Measurements from ENCODE around the gene PTCH2. TPM values are rescaled to one million over a fixed set of nuclear protein-coding genes. Genes with fewer than 3 reads are reported as not detected.

The PTCH2 gene
- total and polyA plus RNA-seq, 2 donors (not counting 1 experiment from before 2014, with no cell fraction given): 1.3 to 1.7 TPM

GRCh38 chr1:44822981-44823451 lies 20.0 kb downstream of the PTCH2 start:
- DNase-seq (no peak), ATAC-seq (ENCODE audit: low read depth) (no peak)
- Mint-ChIP-seq H3K4me1 (peaks cover 25% of the 10 kb centered on the region), H3K4me3 (no peak overlapping the region), H3K27me3 (no peaks in the 10 kb centered on the region), H3K27ac (peak overlapping the region; percentile 26), H3K9me3 (ENCODE audit: insufficient read depth) (no peaks in the 10 kb centered on the region)
- Histone ChIP-seq H3K9me3 (ENCODE audit: control extremely low read depth in 1 of 3, control insufficient read depth in 2 of 3, insufficient read depth in 1 of 3, low read length in 2 of 3) (peaks cover 0 to 4% (median 0%) of the 10 kb centered on the region in 3 donors), H3K79me2 (ENCODE audit: control insufficient read depth, insufficient read depth, low read length) (no peaks in the 10 kb centered on the region), H3K27me3 (replicated peaks in 1 of 4; ENCODE audit: control extremely low read depth in 1 of 4, control insufficient read depth in 3 of 4, insufficient read depth in 4 of 4, low read length in 3 of 4) (no peaks in the 10 kb centered on the region), H3K36me3 (replicated peaks in 1 of 2; ENCODE audit: control extremely low read depth in 1 of 2, control insufficient read depth in 1 of 2, extremely low read depth in 1 of 2, insufficient read depth in 2 of 2, low read length in 1 of 2) (no peaks in the 10 kb centered on the region), H2AFZ (ENCODE audit: insufficient read depth, low read depth, low read length, poor library complexity, severe bottlenecking) (no peak overlapping the region), H3K4me3 (ENCODE audit: control extremely low read depth in 1 of 5, extremely low read depth in 1 of 5, insufficient read depth in 1 of 5, low read depth in 2 of 5, low read length in 4 of 5) (no peak overlapping the region), H3K4me2 (replicated peaks; ENCODE audit: low read depth, low read length, poor library complexity, severe bottlenecking) (no peak overlapping the region), H3K9ac (ENCODE audit: low read length) (no peak overlapping the region), H3K4me1 (ENCODE audit: control insufficient read depth in 2 of 2, insufficient read depth in 2 of 2, low read length in 2 of 2) (peaks cover 13 to 20% of the 10 kb centered on the region in 2 donors), H3K27ac (ENCODE audit: low read length in 2 of 2) (no peak overlapping the region), H4K20me1 (ENCODE audit: control insufficient read depth, insufficient read depth, low read length, poor library complexity, severe bottlenecking) (no peaks in the 10 kb centered on the region)
- WGBS (ENCODE audit: insufficient coverage): 97% methylated on average over 14 of the region's 15 CpGs
- intact Hi-C loops (cut with micrococcal nuclease): no loop called here
- ChIA-PET CTCF (interaction anchor here (0.6 to 6.7 kb wide), 4 partner anchors 13 to 550 kb away, joined by 3 to 70 read pairs (median 3); partner anchors contain the start of gene PLK3), POLR2A (interaction anchor here (0.8 to 1.6 kb wide), 3 partner anchors 8 to 36 kb away, joined by 3 to 5 read pairs (median 3); no protein-coding TSS in a partner anchor)
- TF ChIP-seq CTCF (IDR thresholded peaks at IDR 0.05): no peak
- TF ChIP-seq EZH2 (IDR thresholded peaks at IDR 0.05; ENCODE audit: borderline replicate concordance, insufficient read depth, low read depth, low read length, poor library complexity, severe bottlenecking): no peak

- ATAC-seq (ENCODE audit: low read depth): no peak
- Histone ChIP-seq H3K4me2 (replicated peaks; ENCODE audit: low read depth, low read length, poor library complexity, severe bottlenecking) (no peak overlapping the region), H3K79me2 (ENCODE audit: control insufficient read depth, insufficient read depth, low read length) (no peaks in the 10 kb centered on the region), H3K27ac (ENCODE audit: low read length in 2 of 2) (no peak overlapping the region), H3K4me3 (ENCODE audit: control extremely low read depth in 1 of 5, extremely low read depth in 1 of 5, insufficient read depth in 1 of 5, low read depth in 2 of 5, low read length in 4 of 5) (no peak overlapping the region), H3K36me3 (replicated peaks in 1 of 2; ENCODE audit: control extremely low read depth in 1 of 2, control insufficient read depth in 1 of 2, extremely low read depth in 1 of 2, insufficient read depth in 2 of 2, low read length in 1 of 2) (no peaks in the 10 kb centered on the region), H3K4me1 (ENCODE audit: control insufficient read depth in 2 of 2, insufficient read depth in 2 of 2, low read length in 2 of 2) (peaks cover 13 to 20% of the 10 kb centered on the region in 2 donors), H3K9me3 (ENCODE audit: control extremely low read depth in 1 of 3, control insufficient read depth in 2 of 3, insufficient read depth in 1 of 3, low read length in 2 of 3) (peaks cover 0 to 4% (median 0%) of the 10 kb centered on the region in 3 donors), H4K20me1 (ENCODE audit: control insufficient read depth, insufficient read depth, low read length, poor library complexity, severe bottlenecking) (no peaks in the 10 kb centered on the region), H3K27me3 (replicated peaks in 1 of 4; ENCODE audit: control extremely low read depth in 1 of 4, control insufficient read depth in 3 of 4, insufficient read depth in 4 of 4, low read length in 3 of 4) (no peaks in the 10 kb centered on the region), H3K9ac (ENCODE audit: low read length) (no peak overlapping the region), H2AFZ (ENCODE audit: insufficient read depth, low read depth, low read length, poor library complexity, severe bottlenecking) (no peak overlapping the region)
- intact Hi-C loops (cut with micrococcal nuclease): no loop called here
- Mint-ChIP-seq H3K4me1 (peaks cover 29% of the 10 kb centered on the region), H3K9me3 (ENCODE audit: insufficient read depth) (no peaks in the 10 kb centered on the region), H3K27me3 (no peaks in the 10 kb centered on the region), H3K27ac (no peak overlapping the region), H3K4me3 (no peak overlapping the region)
- TF ChIP-seq CTCF (IDR thresholded peaks at IDR 0.05): no peak
- TF ChIP-seq EZH2 (IDR thresholded peaks at IDR 0.05; ENCODE audit: borderline replicate concordance, insufficient read depth, low read depth, low read length, poor library complexity, severe bottlenecking): no peak
- DNase-seq: no peak
- 100% methylated on average over 5 of the region's 6 CpGs for WGBS (ENCODE audit: insufficient coverage)
- ChIA-PET POLR2A (interaction anchor here (0.5 to 1.6 kb wide), 5 partner anchors 9 to 79 kb away, joined by 3 to 5 read pairs (median 3); no protein-coding TSS in a partner anchor), CTCF (interaction anchor here (0.6 to 6.7 kb wide), 7 partner anchors 11 to 110 kb away, joined by 3 to 70 read pairs (median 5); partner anchors contain the start of genes PLK3, PTCH2 and RNU5D-1)
Observed at GRCh38 chr1:44822131-44822701, 20.8 kb downstream of the PTCH2 start.
